ENCODE measurements around the gene FASN. TPM values are rescaled to one million over a fixed set of nuclear protein-coding genes. Genes with fewer than 3 reads are reported as not detected.

FASN gene
- total and polyA plus RNA-seq, 2 of the 13 experiments (the other 11 are each of a cell fraction or from before 2014, with no cell fraction given), result 51.7 to 101 TPM

DNA sequence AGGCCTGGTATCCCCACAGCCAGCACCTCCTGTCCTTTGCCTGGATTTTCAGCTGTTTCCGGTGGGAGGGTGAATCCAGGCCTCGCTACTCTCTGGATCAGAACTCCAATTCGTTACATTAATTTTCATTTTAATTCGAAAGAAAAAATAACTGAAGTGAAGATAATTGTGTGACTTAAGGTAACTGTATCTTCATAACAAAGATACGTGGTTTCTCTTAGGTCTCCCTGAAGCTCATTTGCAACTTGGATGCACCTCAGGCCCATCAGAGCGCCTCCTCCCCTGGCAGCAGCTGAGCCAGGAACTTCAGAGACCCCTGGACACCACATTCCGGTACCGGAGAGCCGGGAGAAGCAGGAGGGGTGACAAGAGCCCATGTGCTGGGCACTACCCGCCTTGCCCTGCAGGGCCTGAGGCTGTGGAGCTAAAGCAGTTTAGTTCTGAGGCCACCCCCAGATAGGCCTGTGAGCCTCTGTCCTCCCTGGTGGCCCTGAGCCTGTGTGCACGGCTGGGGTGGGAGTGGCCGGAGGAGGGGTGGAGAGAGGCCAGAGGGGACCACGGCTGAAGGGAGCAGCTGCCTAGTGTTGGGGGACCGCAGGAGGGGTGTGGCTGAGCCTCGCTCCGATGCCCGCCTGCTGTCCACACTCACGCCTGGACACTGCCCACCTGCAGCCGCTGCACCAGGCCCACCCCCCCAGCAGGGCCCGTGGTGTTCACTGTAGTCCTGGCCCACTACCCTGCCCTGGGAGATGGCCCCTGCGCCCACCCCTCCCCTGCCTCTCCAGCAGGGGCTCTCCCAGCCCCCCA, 21.0 kb downstream of the FASN start (continued):
- no peak for TF ChIP-seq FOXJ3 (CRISPR knock-in tag; IDR thresholded peaks at IDR 0.05; ENCODE audit: borderline replicate concordance)
- no peak for TF ChIP-seq ZBTB34 (CRISPR knock-in tag; IDR thresholded peaks at IDR 0.05)

DNA sequence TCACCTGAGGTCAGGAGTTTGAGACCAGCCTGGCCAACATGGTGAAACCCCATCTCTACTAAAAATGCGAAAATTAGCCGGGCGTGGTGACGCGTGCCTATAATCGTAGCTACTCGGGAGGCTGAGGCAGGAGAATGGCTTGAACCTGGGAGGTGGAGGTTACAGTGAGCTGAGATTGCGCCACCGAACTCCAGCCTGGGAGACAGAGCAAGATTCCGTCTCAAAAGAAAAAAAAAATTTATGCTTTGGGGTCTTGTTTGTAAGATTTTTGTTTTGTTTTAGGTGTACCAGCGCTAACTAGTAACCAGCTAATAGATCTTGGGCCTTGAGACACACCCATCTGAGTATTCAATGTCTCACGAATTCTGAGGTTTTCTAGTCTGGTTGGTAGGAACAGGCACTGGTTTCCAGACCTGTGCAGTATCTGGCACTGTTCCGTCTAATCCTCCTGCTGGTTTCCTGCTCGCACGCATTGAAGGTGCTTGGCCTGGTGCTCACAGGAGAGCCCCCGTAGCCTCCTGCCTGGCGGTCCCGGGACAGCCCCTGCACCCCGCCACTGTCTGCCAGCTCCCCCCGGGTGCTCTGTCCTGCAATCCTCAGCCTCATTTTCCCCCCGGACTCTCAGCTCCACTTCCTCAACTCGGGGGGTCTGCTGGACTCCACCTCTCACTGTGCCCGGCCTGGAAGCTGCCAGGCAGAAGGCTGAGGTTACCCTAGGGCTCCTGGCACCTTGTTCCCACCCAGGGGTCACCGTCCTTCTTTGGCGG, 21.8 kb downstream of the FASN start:
- ChIA-PET CTCF (ENCODE audit: low intra/inter-chr PET ratio, low total read pairs) (no interaction called here), POLR2A (interaction anchor here (1.2 to 1.9 kb wide), 6 partner anchors 10 to 30 kb away, joined by 3 to 9 read pairs (median 4); partner anchors contain the start of gene FASN)
- DNase-seq (ENCODE audit: low spot score) (no peak), ATAC-seq (peak; percentile 11), FAIRE-seq (no peak)
- no peak overlapping the region for H3K4me3 ChIP-seq (replicated peaks in 1 of 3; ENCODE audit: insufficient read depth in 1 of 3, low read depth in 2 of 3, low read length in 3 of 3)
- H3K4me2 ChIP-seq (ENCODE audit: low read depth, low read length), result no peak overlapping the region
- in situ Hi-C loops (cut with HindIII; ENCODE audit: extremely low pct_ligation_motif_present, low pct_unique_long_range_greater_than_20kb) (no loop called here), intact Hi-C loops (cut with micrococcal nuclease; ENCODE audit: unreplicated experiment) (no loop called here)
- no peaks in the 10 kb centered on the region for H3K9me3 ChIP-seq (ENCODE audit: low read length)
- peaks cover 0 to 5% of the 10 kb centered on the region in 2 experiments; a peak in 2 of 5 replicates for H3K27me3 ChIP-seq (ENCODE audit: control insufficient read depth in 1 of 2, insufficient read depth in 2 of 2, low read length in 2 of 2)
- H3K36me3 ChIP-seq (replicated peaks in 1 of 2; ENCODE audit: control insufficient read depth in 1 of 2, insufficient read depth in 2 of 2, low read length in 2 of 2), result peaks cover 21 to 28% of the 10 kb centered on the region in 2 experiments
- WGBS (ENCODE audit: low lambda C conversion rate), result 78% methylated on average over 25 of the region's 25 CpGs
- no peaks in the 10 kb centered on the region for H3K79me2 ChIP-seq (ENCODE audit: insufficient read depth, low read length)
- H3K27ac ChIP-seq (ENCODE audit: extremely low read length, insufficient read depth, low read length), result no peak overlapping the region
- BruUV-seq (replicated peaks), result no TSS peak
- H2AFZ ChIP-seq (ENCODE audit: low read length), result no peak overlapping the region
- no peak overlapping the region for H3K9ac ChIP-seq (ENCODE audit: insufficient read depth, low read depth, low read length)
- peaks cover 19% of the 10 kb centered on the region; the same call in 1 of the 2 replicates for H4K20me1 ChIP-seq (ENCODE audit: insufficient read depth, low read length)
- peaks cover 12% of the 10 kb centered on the region for H3K4me1 ChIP-seq (ENCODE audit: insufficient read depth, low read length)
- TF ChIP-seq ZNF563 (CRISPR knock-in tag; IDR thresholded peaks at IDR 0.05), result no peak
- no peak for TF ChIP-seq ZNF460 (CRISPR knock-in tag; IDR thresholded peaks at IDR 0.05; ENCODE audit: borderline replicate concordance)
- TF ChIP-seq, protein P1, sequence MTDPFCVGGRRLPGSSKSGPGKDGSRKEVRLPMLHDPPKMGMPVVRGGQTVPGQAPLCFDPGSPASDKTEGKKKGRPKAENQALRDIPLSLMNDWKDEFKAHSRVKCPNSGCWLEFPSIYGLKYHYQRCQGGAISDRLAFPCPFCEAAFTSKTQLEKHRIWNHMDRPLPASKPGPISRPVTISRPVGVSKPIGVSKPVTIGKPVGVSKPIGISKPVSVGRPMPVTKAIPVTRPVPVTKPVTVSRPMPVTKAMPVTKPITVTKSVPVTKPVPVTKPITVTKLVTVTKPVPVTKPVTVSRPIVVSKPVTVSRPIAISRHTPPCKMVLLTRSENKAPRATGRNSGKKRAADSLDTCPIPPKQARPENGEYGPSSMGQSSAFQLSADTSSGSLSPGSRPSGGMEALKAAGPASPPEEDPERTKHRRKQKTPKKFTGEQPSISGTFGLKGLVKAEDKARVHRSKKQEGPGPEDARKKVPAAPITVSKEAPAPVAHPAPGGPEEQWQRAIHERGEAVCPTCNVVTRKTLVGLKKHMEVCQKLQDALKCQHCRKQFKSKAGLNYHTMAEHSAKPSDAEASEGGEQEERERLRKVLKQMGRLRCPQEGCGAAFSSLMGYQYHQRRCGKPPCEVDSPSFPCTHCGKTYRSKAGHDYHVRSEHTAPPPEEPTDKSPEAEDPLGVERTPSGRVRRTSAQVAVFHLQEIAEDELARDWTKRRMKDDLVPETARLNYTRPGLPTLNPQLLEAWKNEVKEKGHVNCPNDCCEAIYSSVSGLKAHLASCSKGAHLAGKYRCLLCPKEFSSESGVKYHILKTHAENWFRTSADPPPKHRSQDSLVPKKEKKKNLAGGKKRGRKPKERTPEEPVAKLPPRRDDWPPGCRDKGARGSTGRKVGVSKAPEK (CRISPR knock-in tag; IDR thresholded peaks at IDR 0.05; ENCODE audit: borderline replicate concordance), result no peak
- no peak for TF ChIP-seq JARID2 (CRISPR knock-in tag; IDR thresholded peaks at IDR 0.05; ENCODE audit: insufficient replicate concordance)
- TF ChIP-seq, protein P2, sequence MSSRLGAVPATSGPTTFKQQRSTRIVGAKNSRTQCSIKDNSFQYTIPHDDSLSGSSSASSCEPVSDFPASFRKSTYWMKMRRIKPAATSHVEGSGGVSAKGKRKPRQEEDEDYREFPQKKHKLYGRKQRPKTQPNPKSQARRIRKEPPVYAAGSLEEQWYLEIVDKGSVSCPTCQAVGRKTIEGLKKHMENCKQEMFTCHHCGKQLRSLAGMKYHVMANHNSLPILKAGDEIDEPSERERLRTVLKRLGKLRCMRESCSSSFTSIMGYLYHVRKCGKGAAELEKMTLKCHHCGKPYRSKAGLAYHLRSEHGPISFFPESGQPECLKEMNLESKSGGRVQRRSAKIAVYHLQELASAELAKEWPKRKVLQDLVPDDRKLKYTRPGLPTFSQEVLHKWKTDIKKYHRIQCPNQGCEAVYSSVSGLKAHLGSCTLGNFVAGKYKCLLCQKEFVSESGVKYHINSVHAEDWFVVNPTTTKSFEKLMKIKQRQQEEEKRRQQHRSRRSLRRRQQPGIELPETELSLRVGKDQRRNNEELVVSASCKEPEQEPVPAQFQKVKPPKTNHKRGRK (CRISPR knock-in tag; IDR thresholded peaks at IDR 0.05), result no peak
- no peak for TF ChIP-seq NBN (conservative IDR thresholded peaks at IDR 0.05)
- TF ChIP-seq DNMT3B (CRISPR knock-in tag; conservative IDR thresholded peaks at IDR 0.05), result no peak
- TF ChIP-seq DDIT3 (CRISPR knock-in tag; IDR thresholded peaks at IDR 0.05), result no peak
- TF ChIP-seq ZC3H4 (CRISPR knock-in tag; IDR thresholded peaks at IDR 0.05; ENCODE audit: borderline replicate concordance), result no peak
- TF ChIP-seq ZNF747 (CRISPR knock-in tag; IDR thresholded peaks at IDR 0.05; ENCODE audit: borderline replicate concordance), result no peak
- TF ChIP-seq BRD4 (CRISPR knock-in tag; IDR thresholded peaks at IDR 0.05), result no peak
- no peak for TF ChIP-seq ETV5 (CRISPR knock-in tag; IDR thresholded peaks at IDR 0.05; ENCODE audit: borderline replicate concordance)
- TF ChIP-seq SMYD3 (CRISPR knock-in tag; IDR thresholded peaks at IDR 0.05), result peak; percentile 23; the same call in 1 of the 2 replicates

All from HepG2 (cell line).